ENCODE data around the gene SH3RF3. TPM values are rescaled to one million over a fixed set of nuclear protein-coding genes. Genes with fewer than 3 reads are reported as not detected.

Gene SH3RF3
- total RNA-seq: 14.3 and 18.3 TPM in 2 replicates

DNA sequence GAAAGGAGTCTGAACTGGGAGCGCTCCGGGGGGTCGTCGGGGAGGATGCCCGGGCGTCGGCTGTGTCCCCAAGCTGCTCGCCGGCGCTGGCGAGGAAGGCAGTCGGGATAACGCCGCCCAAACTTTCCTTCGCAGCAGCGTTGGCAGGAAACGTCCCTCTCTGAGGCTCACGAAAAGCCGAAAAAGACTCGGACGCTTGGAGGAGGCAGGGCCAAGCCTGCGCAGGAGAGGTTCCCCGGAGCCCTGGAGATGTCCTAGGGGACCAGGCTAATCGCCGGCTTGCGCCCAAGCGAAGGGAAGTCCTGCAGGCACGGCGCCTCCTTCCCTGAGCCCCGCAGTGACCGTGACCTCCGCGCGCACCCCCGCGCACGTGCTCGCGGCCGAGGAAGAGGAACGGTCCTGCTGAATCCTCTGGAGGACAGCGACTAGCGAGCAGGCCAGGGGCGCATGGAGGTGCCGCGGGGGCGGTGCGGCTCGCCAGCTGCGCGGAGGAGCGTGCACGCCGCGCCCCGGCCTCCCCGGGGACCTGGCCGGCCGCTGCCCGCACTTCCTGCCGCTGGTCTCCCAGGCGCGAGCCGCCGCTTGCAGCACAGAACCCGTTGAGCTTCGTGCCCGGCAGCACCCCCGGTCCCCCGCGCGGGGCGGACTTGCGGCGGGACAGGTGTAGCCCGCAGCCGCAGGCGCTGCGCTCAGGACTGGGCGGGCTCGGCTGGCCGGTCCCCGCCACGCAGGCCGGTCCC, at the start of gene SH3RF3:
Gene SH3RF3 (plus strand): TSS at position 590 of the 740 bp plus-strand sequence.

Small RNA genes within 50 kb of the gene (small RNA-seq; reads per million reads assigned to genes)
- not detected for gene MIR4265
- not detected for gene MIR4266
- gene RF00017: not detected
- not detected for gene SNRPGP9

Other genes with a start within 250 kb of the SH3RF3 start
- gene EDAR, start 140.0 kb upstream of the SH3RF3 start, total RNA-seq: not detected in 2 replicates